H1 (cell line): Measurements from ENCODE around the gene KCTD19. TPM values are rescaled to one million over a fixed set of nuclear protein-coding genes. Genes with fewer than 3 reads are reported as not detected.

Source experiments
- CHD7 ChIP-seq: fragments of 300-600 bp; sonication (generic); IDR thresholded peaks from 2 replicates; pipeline ENCODE4 v1.7.1; 2012; ENCODE audit warnings: low read length, moderate library complexity, mild to moderate bottlenecking, inconsistent platforms; ENCODE audit not compliant: insufficient replicate concordance
- RFX5 ChIP-seq: IDR thresholded peaks from 2 replicates; pipeline ENCODE4 v1.6.1; 2011; ENCODE audit warnings: low read depth, low read length, improper control_type of control experiment, borderline replicate concordance
- SIX5 ChIP-seq: IDR thresholded peaks from 2 replicates; pipeline ENCODE4 v1.6.1; 2011; ENCODE audit warnings: mild to moderate bottlenecking, low read depth, low read length
- polyA plus RNA-seq, 7 experiments: library from polyadenylated mRNA; depleted of rRNA in 3 of 7; stranded (reverse) in 5 of 7; unstranded in 2 of 7; fragments of >200 nt in 5 of 7; fragments of 200-250 nt in 2 of 7; gene quantifications; 1 replicate in 5 of 7; 2 replicates in 1 of 7; 4 replicates in 1 of 7; pipeline versions ENCODE4 v1.2.1 to v1.2.3, GENCODE V29; 2011 to 2013; ENCODE audit warnings: missing spikeins in 2 of 7, mixed read lengths in 2 of 7
- total RNA-seq: library from RNA; stranded (reverse); fragmentation: NEBNext Ultra II Directional; extraction: Animal tissue kit (Norgen Biotek cat#: 25700); gene quantifications from 2 replicates; pipeline ENCODE4 v1.2.1, GENCODE V29; 2021

KCTD19 gene
- total and polyA plus RNA-seq, 2 of the 8 experiments (the other 6 are each of a cell fraction or from before 2014, with no cell fraction given) = 0.06 to 0.24 TPM

DNA sequence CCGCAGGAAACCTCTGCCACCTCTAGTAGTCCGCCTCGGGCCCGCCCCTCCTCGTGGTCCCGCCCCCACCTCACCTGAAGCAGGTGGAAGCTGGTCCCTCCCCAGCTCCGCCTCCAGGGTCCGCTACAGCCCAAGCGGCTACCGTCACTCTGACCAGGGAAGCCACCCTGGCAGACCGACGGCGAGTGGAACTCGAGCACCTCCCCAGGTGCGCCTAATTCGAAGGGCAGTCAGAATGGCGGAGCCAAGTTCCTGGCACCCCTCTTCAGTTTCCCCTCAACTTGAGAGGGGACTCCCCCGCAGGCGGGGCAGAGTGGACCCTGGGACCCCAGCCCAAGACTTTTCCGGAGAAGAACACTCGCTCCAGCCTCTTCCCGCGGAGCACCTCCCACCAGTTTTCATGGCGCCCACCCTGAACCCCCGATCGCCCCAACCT, 79.8 kb downstream of the KCTD19 start (continued):
- TF ChIP-seq CHD7 = no peak
- no peak for TF ChIP-seq RFX5
- no peak for TF ChIP-seq SIX5
